Hepatocyte (in vitro differentiated cells): ENCODE measurements around the gene MTA2.

Experiments used
- CTCF ChIP-seq: fragments of 200-600 bp; sonication (generic); IDR thresholded peaks from 2 replicates; pipeline ENCODE4 v1.5.1; 2016; ENCODE audit warnings: antibody characterized with exemption, mild to moderate bottlenecking; ENCODE audit not compliant: poor library complexity
- EZH2phosphoT487 ChIP-seq: fragments of 200-600 bp; sonication (generic); IDR thresholded peaks from one replicate; pipeline ENCODE4 v1.6.1; 2018; ENCODE audit warnings: antibody characterized with exemption, mild to moderate bottlenecking, low read depth, moderate library complexity; ENCODE audit not compliant: unreplicated experiment, severe bottlenecking

- no peak for TF ChIP-seq CTCF
- TF ChIP-seq EZH2phosphoT487, result no peak
These were observed 20.5 kb downstream of the MTA2 start for GRCh38 chr11:62580959-62581715.
